Keratinocyte (primary cell): ENCODE results near the gene MAP4K3. TPM values are rescaled to one million over a fixed set of nuclear protein-coding genes. Genes with fewer than 3 reads are reported as not detected.

ENCODE experiments used
- DNase-seq: peaks from one replicate; pipeline ENCODE4 v3.0.0-alpha.2; 2011; ENCODE audit warnings: low read depth, missing footprints, low spot score
- FAIRE-seq: peaks from 2 replicates; lab custom pipeline; 2011; peaks lifted over from hg19 to GRCh38; lab: Jason Lieb, UNC
- H2AFZ ChIP-seq: 2 replicates; pipeline ENCODE4 v1.6.0; 2012; ENCODE audit warnings: low read length, control low read depth, inconsistent platforms; ENCODE audit not compliant: control insufficient read depth
- H3K27ac ChIP-seq: 2 replicates; pipeline ENCODE4 v1.5.1; 2011; ENCODE audit warnings: low read length; ENCODE audit not compliant: control insufficient read depth, insufficient read depth
- H3K27me3 ChIP-seq: 3 replicates; pipeline ENCODE4 v1.6.0; 2011; ENCODE audit warnings: low read length; ENCODE audit not compliant: control insufficient read depth, insufficient read depth; ENCODE audit errors: extremely low read depth
- H3K36me3 ChIP-seq, 2 experiments: 2 replicates in 1 of 2; 3 replicates in 1 of 2; pipeline ENCODE4 v1.5.1; 2011; ENCODE audit warnings: low read length in 2 of 2, mild to moderate bottlenecking in 1 of 2; ENCODE audit not compliant: control insufficient read depth in 2 of 2, insufficient read depth in 2 of 2; ENCODE audit errors: extremely low read depth in 1 of 2
- H3K4me1 ChIP-seq: 3 replicates; pipeline ENCODE4 v1.5.1; 2011; ENCODE audit warnings: low read length; ENCODE audit not compliant: control insufficient read depth, insufficient read depth; ENCODE audit errors: extremely low read depth
- H3K4me2 ChIP-seq: 3 replicates; pipeline ENCODE4 v1.6.0; 2011; ENCODE audit warnings: low read depth, low read length; ENCODE audit not compliant: control insufficient read depth, insufficient read depth; ENCODE audit errors: extremely low read depth
- H3K4me3 ChIP-seq, 3 experiments: fragments of 200-600 bp in 1 of 3; sonication (generic) in 1 of 3; 2 replicates in 2 of 3; 3 replicates in 1 of 3; pipeline ENCODE4 v1.5.1; 2011 to 2016; ENCODE audit warnings: low read length in 3 of 3, mild to moderate bottlenecking in 3 of 3, control low read depth in 2 of 3, inconsistent platforms in 1 of 3, low read depth in 1 of 3, mixed read lengths in 1 of 3, mixed run types in 1 of 3, moderate library complexity in 1 of 3; ENCODE audit not compliant: control insufficient read depth in 2 of 3, insufficient read depth in 2 of 3; ENCODE audit errors: extremely low read depth in 1 of 3
- H3K79me2 ChIP-seq: 2 replicates; pipeline ENCODE4 v1.6.0; 2012; ENCODE audit warnings: low read length; ENCODE audit not compliant: control insufficient read depth, insufficient read depth
- H3K9ac ChIP-seq: 3 replicates; pipeline ENCODE4 v1.6.0; 2011; ENCODE audit warnings: low read length; ENCODE audit not compliant: control insufficient read depth, insufficient read depth; ENCODE audit errors: extremely low read depth
- H3K9me1 ChIP-seq: 3 replicates; pipeline ENCODE4 v1.6.0; 2011; ENCODE audit warnings: low read length; ENCODE audit not compliant: control insufficient read depth, insufficient read depth; ENCODE audit errors: extremely low read depth
- H3K9me3 ChIP-seq: 2 replicates; pipeline ENCODE4 v1.5.1; 2012; ENCODE audit warnings: low read depth, low read length; ENCODE audit not compliant: control insufficient read depth
- H4K20me1 ChIP-seq: 3 replicates; pipeline ENCODE4 v1.6.0; 2011; ENCODE audit warnings: low read length; ENCODE audit not compliant: control insufficient read depth, insufficient read depth; ENCODE audit errors: extremely low read depth
- CTCF ChIP-seq, 3 experiments: IDR thresholded peaks in 1 of 3; conservative IDR thresholded peaks in 1 of 3; optimal IDR thresholded peaks in 1 of 3; 2 replicates in 2 of 3; 3 replicates in 1 of 3; pipeline versions ENCODE3 to v1.5.1; 2011; ENCODE audit warnings: low read length in 3 of 3, mild to moderate bottlenecking in 3 of 3, moderate library complexity in 2 of 3, control low read depth in 1 of 3, inconsistent platforms in 1 of 3; ENCODE audit not compliant: insufficient read depth in 2 of 3; ENCODE audit errors: extremely low read depth in 1 of 3
- EZH2 ChIP-seq: IDR thresholded peaks from one replicate; pipeline ENCODE4 v1.6.1; 2012; ENCODE audit warnings: inconsistent platforms, mild to moderate bottlenecking, low read length, moderate library complexity
- dilution Hi-C: fragments of 300-500 bp; cut with MboI; formaldehyde crosslinking; loops from one replicate; pipeline ENCODE4 v1.7.0; 2020; ENCODE audit warnings: low sequenced_read_pairs; ENCODE audit not compliant: extremely low pct_ligation_motif_present
- polyA plus RNA-seq, 5 experiments: library from polyadenylated mRNA; depleted of rRNA in 3 of 5; stranded (reverse) in 3 of 5; stranded (forward) in 1 of 5; unstranded in 1 of 5; fragments of >200 nt; gene quantifications; 1 replicate in 1 of 5; 2 replicates in 3 of 5; 3 replicates in 1 of 5; pipeline versions ENCODE4 v1.2.1 to v1.2.3, GENCODE V29; 2011 to 2012; ENCODE audit warnings: missing spikeins in 2 of 5, low read depth in 1 of 5, low replicate concordance in 1 of 5

Gene MAP4K3
- polyA plus RNA-seq, 1 donor (not counting 4 experiments of a cell fraction or from before 2014, with no cell fraction given): 19.4 TPM

GRCh38 chr2:39266139-39266805 lies 170.8 kb downstream of the MAP4K3 start:
- Histone ChIP-seq H3K79me2 (no peaks in the 10 kb centered on the region), H3K9me3 (no peaks in the 10 kb centered on the region), H3K4me3 (no peak overlapping the region), H3K27ac (no peak overlapping the region), H3K9ac (no peak overlapping the region), H3K9me1 (no peaks in the 10 kb centered on the region), H2AFZ (no peak overlapping the region), H3K4me2 (no peak overlapping the region), H4K20me1 (no peaks in the 10 kb centered on the region), H3K4me1 (no peaks in the 10 kb centered on the region), H3K36me3 (no peaks in the 10 kb centered on the region), H3K27me3 (no peaks in the 10 kb centered on the region)
- dilution Hi-C loops: no loop called here
- DNase-seq (no peak), FAIRE-seq (peak; percentile 13)
- TF ChIP-seq CTCF (optimal IDR thresholded peaks at IDR 0.05 in 1 of 3, IDR thresholded peaks at IDR 0.05 in 1 of 3, conservative IDR thresholded peaks at IDR 0.05 in 1 of 3; ENCODE audit: extremely low read depth in 1 of 3, insufficient read depth in 2 of 3, low read length in 3 of 3) (no peak), EZH2 (no peak)

- H3K4me3 ChIP-seq: no peak overlapping the region
- FAIRE-seq (no peak), DNase-seq (no peak)
- no peaks in the 10 kb centered on the region for H3K9me1 ChIP-seq
- dilution Hi-C loops: no loop called here
- H3K9me3 ChIP-seq: no peaks in the 10 kb centered on the region
- H3K27me3 ChIP-seq: no peaks in the 10 kb centered on the region
- no peaks in the 10 kb centered on the region for H3K79me2 ChIP-seq
- no peaks in the 10 kb centered on the region for H3K36me3 ChIP-seq
- no peak overlapping the region for H3K27ac ChIP-seq
- H4K20me1 ChIP-seq: no peaks in the 10 kb centered on the region
- no peak overlapping the region for H3K9ac ChIP-seq
- H2AFZ ChIP-seq: no peak overlapping the region
- no peak for TF ChIP-seq CTCF (optimal IDR thresholded peaks at IDR 0.05 in 1 of 3, IDR thresholded peaks at IDR 0.05 in 1 of 3, conservative IDR thresholded peaks at IDR 0.05 in 1 of 3; ENCODE audit: extremely low read depth in 1 of 3, insufficient read depth in 2 of 3, low read length in 3 of 3)
- no peak for TF ChIP-seq EZH2
- no peak overlapping the region for H3K4me2 ChIP-seq
- no peaks in the 10 kb centered on the region for H3K4me1 ChIP-seq
These were observed 171.8 kb downstream of the MAP4K3 start for GRCh38 chr2:39265315-39265714.
